Natural killer cell (primary cell): Measurements from ENCODE around the gene CHMP2A. TPM values are rescaled to one million over a fixed set of nuclear protein-coding genes. Genes with fewer than 3 reads are reported as not detected.

Experiments
- ATAC-seq, 3 donors: fragments of 150-1000 bp in 2 of 3; fragments of 200-7000 bp in 1 of 3; cut with Tn5 transposase; 1 replicate in 1 of 3; 2 replicates in 2 of 3; pipeline ENCODE4 v1.10.0; 2021; ENCODE audit warnings: mild to moderate bottlenecking in 2 of 3, moderate library complexity in 2 of 3
- DNase-seq, 2 donors: peaks; one replicate each; pipeline versions ENCODE4 v3.0.0 to v3.0.0-alpha.2; 2013 to 2021; ENCODE audit warnings: mixed read lengths in 1 of 2
- H3K27ac ChIP-seq: one replicate; pipeline ENCODE4 v1.5.1; 2013; ENCODE audit warnings: mild to moderate bottlenecking, low read length
- H3K27me3 ChIP-seq: one replicate; pipeline ENCODE4 v1.6.1; 2013; ENCODE audit warnings: low read length; ENCODE audit not compliant: control insufficient read depth, insufficient read depth
- H3K36me3 ChIP-seq: one replicate; pipeline ENCODE4 v1.6.1; 2013; ENCODE audit warnings: low read length; ENCODE audit not compliant: control insufficient read depth, insufficient read depth
- H3K4me1 ChIP-seq: one replicate; pipeline ENCODE4 v1.6.1; 2013; ENCODE audit warnings: low read length; ENCODE audit not compliant: control insufficient read depth, insufficient read depth
- H3K4me3 ChIP-seq: one replicate; pipeline ENCODE4 v1.5.1; 2013; ENCODE audit warnings: low read length
- H3K9me3 ChIP-seq: one replicate; pipeline ENCODE4 v1.6.1; 2013; ENCODE audit warnings: low read length; ENCODE audit not compliant: control insufficient read depth, insufficient read depth
- H3K27ac Mint-ChIP-seq, 2 donors: one replicate each; pipeline ENCODE4 v1.8.0; 2022; ENCODE audit warnings: mild to moderate bottlenecking in 2 of 2, mixed read lengths in 2 of 2, moderate library complexity in 1 of 2
- H3K27me3 Mint-ChIP-seq, 2 donors: one replicate each; pipeline ENCODE4 v1.8.0; 2022; ENCODE audit warnings: low read depth in 2 of 2, mixed read lengths in 2 of 2
- H3K36me3 Mint-ChIP-seq: one replicate; pipeline ENCODE4 v1.8.0; 2022; ENCODE audit warnings: mixed read lengths
- H3K4me1 Mint-ChIP-seq, 2 donors: one replicate each; pipeline ENCODE4 v1.8.0; 2022; ENCODE audit warnings: mixed read lengths in 2 of 2
- H3K4me3 Mint-ChIP-seq: one replicate; pipeline ENCODE4 v1.8.0; 2022; ENCODE audit warnings: mild to moderate bottlenecking, moderate library complexity, mixed read lengths
- H3K9me3 Mint-ChIP-seq, 2 donors: one replicate each; pipeline ENCODE4 v1.8.0; 2022; ENCODE audit warnings: mixed read lengths in 2 of 2
- CTCF ChIP-seq: fragments of 200-600 bp; IDR thresholded peaks from one replicate; pipeline ENCODE4 v1.8.0; 2022; ENCODE audit warnings: antibody characterized with exemption
- WGBS: methylation state at CpG from one replicate; pipeline ENCODE4 v1.1.7; 2013; ENCODE audit warnings: missing lambda C conversion rate; ENCODE audit not compliant: insufficient coverage; 5-methylcytosine and 5-hydroxymethylcytosine counted together
- intact Hi-C: fragments of 100-400 bp; cut with micrococcal nuclease; formaldehyde crosslinking; loops from one replicate; pipeline ENCODE4 v1.14.2; 2022
- total RNA-seq, 4 donors: library from RNA; stranded (reverse); fragments of 120-200 nt in 1 of 4; gene quantifications; one replicate each; pipeline versions ENCODE4 v1.2.3 to v1.2.4, GENCODE V29; 2013 to 2022

Gene CHMP2A
- total RNA-seq, 3 donors from 2014 or later (not counting 1 experiment from before 2014, with no cell fraction given): 82.7 to 95.7 (median 94.7) TPM

- Histone ChIP-seq H3K4me3 (no peak overlapping the region), H3K9me3 (no peaks in the 10 kb centered on the region), H3K36me3 (no peaks in the 10 kb centered on the region), H3K4me1 (no peaks in the 10 kb centered on the region), H3K27me3 (no peaks in the 10 kb centered on the region), H3K27ac (no peak overlapping the region)
- ATAC-seq (no peak), DNase-seq (no peak)
- no peaks in the 10 kb centered on the region for H3K36me3 Mint-ChIP-seq
- H3K9me3 Mint-ChIP-seq: no peaks in the 10 kb centered on the region
- no peak overlapping the region for H3K27ac Mint-ChIP-seq
- WGBS: 85% methylated on average over 7 of the region's 10 CpGs
- intact Hi-C loops: no loop called here
- no peaks in the 10 kb centered on the region for H3K4me1 Mint-ChIP-seq
- TF ChIP-seq CTCF: no peak
- no peak overlapping the region for H3K4me3 Mint-ChIP-seq
- H3K27me3 Mint-ChIP-seq: peaks cover 0 to 2% of the 10 kb centered on the region in 2 donors
Observed at GRCh38 chr19:58531034-58531840, 23.7 kb downstream of the CHMP2A start.

DNA sequence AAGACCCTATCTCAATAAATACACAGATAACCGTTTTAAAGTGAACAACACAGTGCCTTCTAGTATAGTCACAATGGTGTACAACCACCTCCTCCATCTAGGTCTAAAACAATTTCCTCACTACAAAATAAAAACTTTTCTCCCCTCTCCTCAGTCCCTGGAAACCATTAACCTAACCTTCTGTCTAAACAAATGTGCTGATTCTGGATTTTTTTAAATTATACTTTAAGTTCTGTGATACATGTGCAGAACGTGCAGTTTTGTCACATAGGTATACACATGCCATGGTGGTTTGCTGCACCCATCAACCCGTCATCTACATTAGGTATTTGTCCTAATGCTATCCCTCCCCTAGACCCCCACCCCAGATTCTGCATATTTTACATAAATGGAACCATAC, 25.5 kb downstream of the CHMP2A start:
- no peak for ATAC-seq
- H3K4me3 Mint-ChIP-seq: no peak overlapping the region

GRCh38 chr19:58522709-58523108, 32.2 kb downstream of the CHMP2A start:
- intact Hi-C loops: no loop called here
- no peaks in the 10 kb centered on the region for H3K36me3 ChIP-seq
- H3K27ac ChIP-seq: no peak overlapping the region
- H3K4me1 ChIP-seq: peaks cover 24% of the 10 kb centered on the region
- Mint-ChIP-seq H3K27me3 (no peaks in the 10 kb centered on the region), H3K4me3 (no peak overlapping the region), H3K9me3 (no peaks in the 10 kb centered on the region), H3K4me1 (peaks cover 25 to 30% of the 10 kb centered on the region in 2 donors), H3K27ac (no peak overlapping the region), H3K36me3 (no peaks in the 10 kb centered on the region)
- no peak for TF ChIP-seq CTCF
- WGBS: 87% methylated on average over 3 of the region's 3 CpGs
- H3K27me3 ChIP-seq: no peaks in the 10 kb centered on the region
- DNase-seq (no peak), ATAC-seq (no peak)
- no peak overlapping the region for H3K4me3 ChIP-seq
- H3K9me3 ChIP-seq: no peaks in the 10 kb centered on the region

More for the DNA sequence above, 25.5 kb downstream of the CHMP2A start:
- Histone ChIP-seq H3K4me3 (no peak overlapping the region), H3K4me1 (no peaks in the 10 kb centered on the region), H3K36me3 (no peaks in the 10 kb centered on the region), H3K27me3 (no peaks in the 10 kb centered on the region), H3K9me3 (no peaks in the 10 kb centered on the region), H3K27ac (no peak overlapping the region)
- H3K27ac Mint-ChIP-seq: no peak overlapping the region
- H3K27me3 Mint-ChIP-seq: peaks cover 0 to 2% of the 10 kb centered on the region in 2 donors
- no peaks in the 10 kb centered on the region for H3K36me3 Mint-ChIP-seq
- intact Hi-C loops: no loop called here
- WGBS: 92% methylated on average over 3 of the region's 3 CpGs
- H3K9me3 Mint-ChIP-seq: no peaks in the 10 kb centered on the region
- no peak for TF ChIP-seq CTCF
- no peaks in the 10 kb centered on the region for H3K4me1 Mint-ChIP-seq
- no peak for DNase-seq

- Mint-ChIP-seq H3K36me3 (no peaks in the 10 kb centered on the region), H3K4me3 (no peak overlapping the region), H3K27ac (no peak overlapping the region), H3K4me1 (peaks cover 25 to 36% of the 10 kb centered on the region in 2 donors), H3K27me3 (no peaks in the 10 kb centered on the region), H3K9me3 (no peaks in the 10 kb centered on the region)
- no peak for TF ChIP-seq CTCF
- no peak overlapping the region for H3K27ac ChIP-seq
- peaks cover 5% of the 10 kb centered on the region for H3K36me3 ChIP-seq
- 89% methylated on average over 4 of the region's 4 CpGs for WGBS
- ATAC-seq (no peak), DNase-seq (no peak)
- H3K4me3 ChIP-seq: no peak overlapping the region
- no peaks in the 10 kb centered on the region for H3K9me3 ChIP-seq
- H3K4me1 ChIP-seq: peaks cover 28% of the 10 kb centered on the region
- intact Hi-C loops: no loop called here
- H3K27me3 ChIP-seq: no peaks in the 10 kb centered on the region
Observed at GRCh38 chr19:58521651-58522050, 33.3 kb downstream of the CHMP2A start.
